ENCODE measurements around the gene OSBP2.

The OSBP2 gene

GRCh38 chr22:30721741-30722140 is 27.1 kb downstream of the OSBP2 start:
- no peak for DNase-seq

- DNase-seq = no peak
Observed at GRCh38 chr22:30728826-30729225, 34.2 kb downstream of the OSBP2 start.

GRCh38 chr22:30731658-30732057 is 37.0 kb downstream of the OSBP2 start:
- DNase-seq = no peak

GRCh38 chr22:30732426-30732825 is 37.8 kb downstream of the OSBP2 start:
- no peak for DNase-seq

GRCh38 chr22:30733181-30733631 is 38.5 kb downstream of the OSBP2 start:
- no peak for DNase-seq

- peak in 1 of 5 donors; percentile 88 for DNase-seq
Observed at GRCh38 chr22:30740007-30740406, 45.3 kb downstream of the OSBP2 start.

- DNase-seq = peak in 1 of 5 donors; percentile 89
Observed at GRCh38 chr22:30740511-30740910, 45.8 kb downstream of the OSBP2 start.

GRCh38 chr22:30742291-30743256 is 47.9 kb downstream of the OSBP2 start:
- peak in 1 of 5 donors; percentile 79 for DNase-seq

- peak in 1 of 5 donors; percentile 69 for DNase-seq
Observed at GRCh38 chr22:30743257-30744020, 48.8 kb downstream of the OSBP2 start.

- DNase-seq = peak in 1 of 5 donors; percentile 48
Observed at GRCh38 chr22:30744224-30744623, 49.5 kb downstream of the OSBP2 start.

- DNase-seq = no peak
Observed at GRCh38 chr22:30747493-30747892, 52.8 kb downstream of the OSBP2 start.

- no peak for DNase-seq
Observed at GRCh38 chr22:30749272-30749671, 54.6 kb downstream of the OSBP2 start.

- no peak for DNase-seq
Observed at GRCh38 chr22:30749849-30750248, 55.2 kb downstream of the OSBP2 start.

- no peak for DNase-seq
Observed at GRCh38 chr22:30751529-30751928, 56.9 kb downstream of the OSBP2 start.

- DNase-seq = no peak
Observed at GRCh38 chr22:30752771-30753170, 58.1 kb downstream of the OSBP2 start.

- no peak for DNase-seq
Observed at GRCh38 chr22:30753701-30754100, 59.0 kb downstream of the OSBP2 start.

GRCh38 chr22:30754521-30754920 is 59.8 kb downstream of the OSBP2 start:
- no peak for DNase-seq

- DNase-seq = peak in 4 of 5 donors; percentile 7 to 75 (median 23)
Observed at GRCh38 chr22:30754971-30755758, 60.5 kb downstream of the OSBP2 start.

GRCh38 chr22:30755759-30756124 is 61.1 kb downstream of the OSBP2 start:
- DNase-seq = no peak

GRCh38 chr22:30763815-30764673 is 69.4 kb downstream of the OSBP2 start:
- peak in 4 of 5 donors; percentile 26 to 66 (median 44) for DNase-seq

GRCh38 chr22:30767661-30768060 is 73.0 kb downstream of the OSBP2 start:
- DNase-seq = no peak

GRCh38 chr22:30770716-30771115 is 76.0 kb downstream of the OSBP2 start:
- DNase-seq = no peak

Data from T-helper 1 cell (primary cell).